Choroid plexus epithelial cell (primary cell): ENCODE results near the gene SLC16A7.

Experiments used
- DNase-seq: peaks from one replicate; pipeline ENCODE4 v3.0.0-alpha.2; 2010; ENCODE audit warnings: low read depth
- H3K4me3 ChIP-seq: 2 replicates; pipeline ENCODE4 v1.5.1; 2011; ENCODE audit warnings: low read depth, mild to moderate bottlenecking, control low read depth, low read length, moderate library complexity
- TF ChIP-seq, protein P1 (sequence below): conservative IDR thresholded peaks from 2 replicates; pipeline ENCODE4 v1.5.1; 2011; ENCODE audit warnings: low read depth, mild to moderate bottlenecking, control low read depth, inconsistent platforms, low read length, moderate library complexity

The SLC16A7 gene

DNA sequence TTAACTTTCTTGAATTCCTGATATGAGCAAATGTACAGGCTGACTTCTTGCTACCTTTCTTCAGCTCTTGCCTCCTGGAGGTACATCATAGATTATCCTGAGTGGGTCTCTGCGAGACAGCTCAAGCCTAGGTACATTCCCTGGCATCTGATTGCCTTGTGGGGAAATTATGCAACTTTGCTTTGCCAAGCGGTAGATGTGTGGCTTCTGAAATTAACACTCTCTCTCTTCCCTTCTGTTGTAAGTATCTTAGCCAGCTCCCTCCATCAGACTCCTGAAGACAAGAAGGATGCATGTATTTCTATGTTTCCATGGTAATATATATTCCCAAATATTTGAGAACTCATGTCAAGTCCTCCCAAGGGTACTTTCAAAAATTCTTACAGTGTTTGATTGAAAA is 16.2 kb upstream of the SLC16A7 start:
- TF ChIP-seq, protein P1, sequence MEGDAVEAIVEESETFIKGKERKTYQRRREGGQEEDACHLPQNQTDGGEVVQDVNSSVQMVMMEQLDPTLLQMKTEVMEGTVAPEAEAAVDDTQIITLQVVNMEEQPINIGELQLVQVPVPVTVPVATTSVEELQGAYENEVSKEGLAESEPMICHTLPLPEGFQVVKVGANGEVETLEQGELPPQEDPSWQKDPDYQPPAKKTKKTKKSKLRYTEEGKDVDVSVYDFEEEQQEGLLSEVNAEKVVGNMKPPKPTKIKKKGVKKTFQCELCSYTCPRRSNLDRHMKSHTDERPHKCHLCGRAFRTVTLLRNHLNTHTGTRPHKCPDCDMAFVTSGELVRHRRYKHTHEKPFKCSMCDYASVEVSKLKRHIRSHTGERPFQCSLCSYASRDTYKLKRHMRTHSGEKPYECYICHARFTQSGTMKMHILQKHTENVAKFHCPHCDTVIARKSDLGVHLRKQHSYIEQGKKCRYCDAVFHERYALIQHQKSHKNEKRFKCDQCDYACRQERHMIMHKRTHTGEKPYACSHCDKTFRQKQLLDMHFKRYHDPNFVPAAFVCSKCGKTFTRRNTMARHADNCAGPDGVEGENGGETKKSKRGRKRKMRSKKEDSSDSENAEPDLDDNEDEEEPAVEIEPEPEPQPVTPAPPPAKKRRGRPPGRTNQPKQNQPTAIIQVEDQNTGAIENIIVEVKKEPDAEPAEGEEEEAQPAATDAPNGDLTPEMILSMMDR: no peak
- no peak overlapping the region for H3K4me3 ChIP-seq
- DNase-seq: no peak

DNA sequence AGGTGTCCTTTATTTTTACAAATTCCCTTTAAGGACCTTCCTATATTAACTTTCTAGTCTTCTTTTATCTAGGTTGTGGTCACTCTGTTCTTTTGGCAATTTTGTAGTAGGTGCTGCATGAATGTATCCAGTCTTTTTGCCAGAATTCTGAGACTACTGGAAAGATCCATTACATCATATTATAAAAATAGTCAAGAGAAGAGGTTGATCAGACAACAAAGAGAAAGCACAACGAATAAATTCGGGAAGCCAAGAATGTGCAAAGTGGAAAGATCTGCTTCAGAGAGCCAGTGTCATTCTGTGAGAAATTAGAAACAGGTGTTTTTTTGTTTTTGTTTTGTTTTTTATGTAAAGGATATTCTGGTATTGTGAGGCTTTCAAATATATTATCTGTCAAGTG is 15.8 kb upstream of the SLC16A7 start:
- TF ChIP-seq, protein P1: no peak
- no peak overlapping the region for H3K4me3 ChIP-seq
- DNase-seq: no peak

DNA sequence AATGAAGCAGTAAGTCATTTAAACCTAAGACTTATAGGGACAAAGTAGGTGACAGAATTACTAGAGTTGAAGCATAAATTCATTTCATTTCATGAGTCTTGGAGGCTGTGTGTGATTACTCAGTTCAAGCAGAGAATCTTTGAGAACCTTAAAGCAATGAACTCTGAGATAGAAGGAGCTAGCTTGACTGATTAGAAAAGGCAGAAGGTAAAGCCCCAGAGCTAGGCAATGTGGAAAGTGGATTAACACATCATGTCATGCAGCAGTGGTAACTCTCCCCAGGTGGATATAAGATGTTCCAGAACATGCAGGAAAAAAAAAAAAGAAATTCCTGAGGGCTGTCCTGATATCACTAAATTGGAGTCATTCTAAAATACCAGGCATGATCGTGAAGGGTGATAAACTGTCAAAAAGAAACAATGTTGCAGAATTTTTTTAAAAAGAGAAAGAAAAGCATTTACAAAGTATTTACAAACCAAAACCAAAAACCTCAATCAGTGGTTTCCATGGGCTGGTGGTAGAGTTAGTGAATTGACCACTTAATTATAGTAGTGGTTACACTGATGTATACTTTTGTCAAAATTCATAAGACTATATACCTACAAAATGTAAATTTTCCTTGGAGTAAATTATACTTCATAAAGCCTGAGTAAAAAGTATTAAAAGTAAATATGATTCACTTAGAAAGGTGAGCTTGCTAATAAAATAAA is 12.7 kb upstream of the SLC16A7 start:
- no peak overlapping the region for H3K4me3 ChIP-seq
- TF ChIP-seq, protein P1: no peak
- no peak for DNase-seq

DNA sequence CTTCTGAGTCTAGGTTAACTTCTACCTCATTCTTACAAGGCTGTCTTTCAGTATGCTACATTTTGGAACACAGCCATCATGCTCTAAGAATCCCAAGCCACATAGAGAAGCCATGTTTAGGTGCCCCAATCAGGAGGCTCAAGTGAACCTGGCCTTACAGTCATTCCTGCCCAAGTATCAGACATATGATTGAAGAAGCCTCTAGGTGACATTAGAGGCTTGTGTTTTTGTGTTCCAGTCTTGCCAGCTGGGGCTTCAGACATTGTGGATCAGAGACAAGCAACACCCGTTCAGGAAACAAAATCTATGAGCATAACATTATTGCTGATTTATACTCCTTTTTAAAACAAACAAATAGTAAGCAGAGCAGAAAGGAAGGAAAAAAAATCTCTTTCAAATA is 8.1 kb upstream of the SLC16A7 start:
- TF ChIP-seq, protein P1: no peak
- no peak overlapping the region for H3K4me3 ChIP-seq
- no peak for DNase-seq

DNA sequence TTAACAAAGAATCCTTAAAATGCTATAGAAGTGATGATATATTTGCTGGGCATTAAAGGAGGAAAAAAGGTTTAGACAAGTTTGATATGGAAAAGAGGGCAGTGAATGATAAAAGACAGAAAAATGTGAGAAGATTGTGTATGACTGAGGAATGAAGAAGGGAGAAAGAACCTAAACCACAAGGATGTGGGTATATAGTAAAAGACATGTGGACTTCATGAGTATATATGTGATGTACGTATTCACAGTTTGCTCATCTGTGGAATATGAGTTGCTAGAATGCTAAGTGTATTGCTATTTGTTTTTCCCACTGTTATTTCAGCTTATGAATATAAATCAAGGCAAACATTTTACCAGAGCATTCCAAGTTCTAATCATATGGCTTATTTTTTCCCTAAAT is 2.1 kb upstream of the SLC16A7 start:
- no peak for DNase-seq
- H3K4me3 ChIP-seq: no peak overlapping the region
- TF ChIP-seq, protein P1: no peak

DNA sequence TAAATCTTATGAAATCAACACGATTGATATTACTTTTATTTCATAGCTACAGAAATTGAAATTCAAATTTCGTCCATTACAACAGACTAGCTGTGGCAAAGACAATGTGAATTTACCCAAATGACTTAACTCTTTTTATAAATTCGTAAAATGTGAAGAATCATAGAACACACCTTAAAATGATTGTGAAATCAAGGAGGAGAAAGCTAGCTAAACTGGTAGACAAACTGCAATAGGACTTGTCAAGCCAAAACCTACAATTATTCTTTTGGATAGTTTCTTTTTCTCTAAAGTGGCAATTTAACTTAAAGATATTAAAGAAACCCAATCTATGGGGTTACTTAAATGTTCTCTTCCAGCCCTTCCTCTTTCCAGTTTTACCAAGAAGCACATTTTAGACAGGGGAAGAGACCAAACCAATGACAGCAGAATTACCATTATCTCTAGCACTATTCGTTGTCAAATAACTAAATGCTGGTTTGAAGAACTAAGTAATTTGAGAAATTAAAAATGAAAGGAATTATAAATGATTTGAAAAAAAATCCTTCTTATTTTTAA is 807 bp upstream of the SLC16A7 start:
- no peak overlapping the region for H3K4me3 ChIP-seq
- TF ChIP-seq, protein P1: no peak
- DNase-seq: no peak

DNA sequence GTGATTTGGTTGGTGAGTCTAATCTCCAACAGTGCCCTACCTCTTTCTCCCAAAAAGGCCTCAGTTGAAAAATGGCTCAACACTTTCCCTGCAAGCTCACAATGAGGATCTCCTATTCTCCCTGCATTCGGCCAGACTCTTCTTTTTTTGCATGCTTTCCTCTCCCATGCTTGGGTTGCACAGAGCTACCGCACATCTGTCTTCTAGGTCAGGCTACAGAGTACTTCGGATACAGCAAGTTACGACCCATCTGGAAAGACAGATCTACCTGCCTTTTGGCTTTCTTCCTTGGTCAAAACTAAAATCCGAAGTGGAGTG is 305 bp upstream of the SLC16A7 start:
- DNase-seq: no peak
- peak overlapping the region; percentile 77 for H3K4me3 ChIP-seq
- TF ChIP-seq, protein P1: no peak
